ENCODE measurements around the gene MUC5B.

MUC5B gene

DNA sequence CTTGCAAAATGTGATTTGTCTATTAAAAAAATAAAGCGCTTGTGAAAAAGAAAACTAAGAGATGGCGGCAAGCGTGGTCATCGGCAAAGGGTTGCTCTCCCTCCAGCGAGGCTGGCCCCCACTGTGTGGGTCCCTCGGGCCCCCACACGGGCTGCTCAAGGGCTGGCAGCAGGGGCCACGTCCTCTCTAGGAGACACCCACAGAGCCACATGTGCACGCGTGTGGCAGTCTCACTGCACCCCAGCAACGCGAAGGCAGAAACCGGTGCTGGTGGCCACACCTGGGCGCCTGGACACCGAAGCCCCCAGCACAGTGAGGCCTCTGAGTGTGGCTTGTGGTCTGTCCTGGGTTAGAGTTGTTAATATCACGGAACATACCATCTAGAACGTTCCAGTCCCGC lies 52.2 kb downstream of the MUC5B start:
- Histone ChIP-seq H3K79me2 (no peaks in the 10 kb centered on the region), H3K4me1 (no peaks in the 10 kb centered on the region), H3K4me2 (ENCODE audit: low read length) (no peak overlapping the region), H3K9ac (no peak overlapping the region), H3K27me3 (ENCODE audit: control insufficient read depth, insufficient read depth, low read length) (no peaks in the 10 kb centered on the region), H3K27ac (no peak overlapping the region), H3K9me3 (ENCODE audit: control insufficient read depth, low read length) (no peaks in the 10 kb centered on the region), H3K36me3 (ENCODE audit: control insufficient read depth, insufficient read depth, low read length) (no peaks in the 10 kb centered on the region), H3K4me3 (ENCODE audit: low read depth, low read length) (no peak overlapping the region), H2AFZ (no peak overlapping the region)
- TF ChIP-seq, protein P1, sequence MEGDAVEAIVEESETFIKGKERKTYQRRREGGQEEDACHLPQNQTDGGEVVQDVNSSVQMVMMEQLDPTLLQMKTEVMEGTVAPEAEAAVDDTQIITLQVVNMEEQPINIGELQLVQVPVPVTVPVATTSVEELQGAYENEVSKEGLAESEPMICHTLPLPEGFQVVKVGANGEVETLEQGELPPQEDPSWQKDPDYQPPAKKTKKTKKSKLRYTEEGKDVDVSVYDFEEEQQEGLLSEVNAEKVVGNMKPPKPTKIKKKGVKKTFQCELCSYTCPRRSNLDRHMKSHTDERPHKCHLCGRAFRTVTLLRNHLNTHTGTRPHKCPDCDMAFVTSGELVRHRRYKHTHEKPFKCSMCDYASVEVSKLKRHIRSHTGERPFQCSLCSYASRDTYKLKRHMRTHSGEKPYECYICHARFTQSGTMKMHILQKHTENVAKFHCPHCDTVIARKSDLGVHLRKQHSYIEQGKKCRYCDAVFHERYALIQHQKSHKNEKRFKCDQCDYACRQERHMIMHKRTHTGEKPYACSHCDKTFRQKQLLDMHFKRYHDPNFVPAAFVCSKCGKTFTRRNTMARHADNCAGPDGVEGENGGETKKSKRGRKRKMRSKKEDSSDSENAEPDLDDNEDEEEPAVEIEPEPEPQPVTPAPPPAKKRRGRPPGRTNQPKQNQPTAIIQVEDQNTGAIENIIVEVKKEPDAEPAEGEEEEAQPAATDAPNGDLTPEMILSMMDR (IDR thresholded peaks at IDR 0.05), result no peak

DNA sequence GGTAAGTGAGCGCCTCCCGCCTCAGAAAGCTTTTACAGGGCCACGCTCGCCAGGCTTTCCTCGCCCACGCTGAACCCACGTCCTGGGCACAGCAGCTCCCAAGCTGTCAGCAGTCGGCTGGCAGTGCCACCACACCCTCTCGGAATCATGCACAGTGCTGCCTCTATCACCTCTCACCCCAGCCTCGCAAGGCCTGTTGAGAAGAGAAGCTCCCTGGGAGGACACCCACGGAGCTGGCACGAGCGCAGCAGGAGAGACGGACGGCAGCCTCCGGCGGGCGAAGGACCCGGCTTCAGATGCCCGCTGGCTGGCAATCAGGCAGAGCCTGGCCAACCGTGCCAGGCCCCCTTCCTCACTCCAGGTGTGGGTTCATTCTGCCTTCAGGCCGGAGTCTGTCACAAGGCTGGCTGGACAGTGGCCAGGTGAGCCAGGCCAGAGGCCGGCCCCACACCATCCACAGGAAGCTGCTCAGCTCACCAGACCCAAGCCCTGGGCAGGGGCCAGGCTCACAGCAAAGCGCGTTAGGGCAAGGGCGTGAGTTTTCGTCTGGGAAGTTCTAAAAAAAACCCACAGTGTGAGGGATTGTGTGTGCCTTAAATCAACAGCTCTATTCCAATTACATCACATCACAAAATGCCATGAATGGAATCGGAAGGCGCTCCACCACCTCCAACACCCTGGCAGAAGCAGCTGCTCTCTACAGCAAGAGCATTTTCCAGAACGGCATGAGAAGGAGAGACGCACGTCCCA lies 53.4 kb downstream of the MUC5B start:
- no peak overlapping the region for H3K4me3 ChIP-seq (ENCODE audit: low read depth, low read length)
- no peaks in the 10 kb centered on the region for H3K79me2 ChIP-seq
- no peak overlapping the region for H3K4me2 ChIP-seq (ENCODE audit: low read length)
- no peaks in the 10 kb centered on the region for H3K4me1 ChIP-seq
- H3K9ac ChIP-seq, result no peak overlapping the region
- H3K27ac ChIP-seq, result no peak overlapping the region
- H3K36me3 ChIP-seq (ENCODE audit: control insufficient read depth, insufficient read depth, low read length), result no peaks in the 10 kb centered on the region
- H2AFZ ChIP-seq, result no peak overlapping the region
- TF ChIP-seq, protein P1 (IDR thresholded peaks at IDR 0.05), result no peak
- H3K9me3 ChIP-seq (ENCODE audit: control insufficient read depth, low read length), result no peaks in the 10 kb centered on the region
- H3K27me3 ChIP-seq (ENCODE audit: control insufficient read depth, insufficient read depth, low read length), result no peaks in the 10 kb centered on the region

DNA sequence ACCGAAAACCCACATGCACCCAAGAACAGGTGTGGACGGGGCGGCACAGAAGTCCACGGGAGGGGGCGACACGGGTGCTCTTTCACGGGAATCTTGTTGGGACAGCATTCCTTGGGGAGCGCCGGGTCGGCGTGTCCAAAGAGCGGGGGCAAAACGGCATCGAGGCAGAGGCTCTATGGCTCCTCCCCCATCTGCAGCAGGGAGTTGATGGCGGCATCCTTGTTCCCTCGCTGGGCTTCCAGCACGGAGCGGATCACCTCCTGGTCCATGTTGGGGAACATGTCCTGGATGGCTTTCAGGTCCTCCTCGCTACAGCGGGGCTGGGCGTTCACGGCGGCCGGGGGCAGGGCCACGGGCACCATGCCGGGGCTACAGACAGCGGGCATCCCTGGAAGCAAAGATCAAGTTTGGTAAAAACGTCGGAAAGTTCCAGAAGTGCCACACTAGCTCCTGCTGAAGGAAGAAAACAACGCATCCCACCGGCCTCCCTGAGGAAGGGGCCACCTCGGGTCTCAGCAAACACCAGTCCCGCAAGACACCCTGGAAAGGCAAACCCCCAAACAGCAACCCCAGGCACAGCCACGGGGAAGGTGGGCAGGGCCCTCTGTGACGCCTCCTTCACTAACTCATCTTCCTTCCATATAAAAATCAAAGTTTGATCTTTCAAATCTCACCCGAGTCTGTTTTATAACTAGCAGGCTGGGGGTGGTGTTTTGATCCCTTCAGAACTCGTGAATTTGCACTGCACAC lies 54.2 kb downstream of the MUC5B start:
- Histone ChIP-seq H3K27ac (no peak overlapping the region), H3K4me1 (no peaks in the 10 kb centered on the region)
- TF ChIP-seq, protein P1 (IDR thresholded peaks at IDR 0.05), result no peak

DNA sequence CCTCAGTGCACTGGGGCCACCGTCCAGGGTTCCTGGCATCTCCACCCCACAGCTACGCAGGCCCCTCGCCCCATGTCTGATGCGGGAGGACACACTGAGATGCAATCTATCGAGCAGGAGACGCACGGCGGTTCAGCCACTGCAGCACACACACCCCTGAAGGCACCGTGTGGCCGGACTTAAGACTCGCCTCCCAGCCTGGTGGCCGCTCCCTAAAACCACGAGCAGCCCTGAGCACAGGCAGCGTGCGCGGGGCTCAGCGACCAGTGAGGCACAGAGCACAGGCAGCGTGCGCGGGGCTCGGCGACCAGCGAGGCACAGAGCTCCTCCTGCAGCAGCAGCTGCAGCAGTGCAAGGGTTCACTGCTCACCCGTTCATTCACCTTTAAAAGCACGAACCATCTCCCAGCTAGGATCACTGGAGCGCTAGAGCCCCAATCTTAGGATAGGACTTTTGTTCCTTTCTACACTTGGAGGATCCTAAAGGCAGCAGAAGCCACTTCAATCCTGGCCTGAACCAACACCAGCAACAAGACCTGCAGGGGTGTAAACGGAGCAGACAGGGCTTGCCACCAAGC lies 55.2 kb downstream of the MUC5B start:
- Histone ChIP-seq H3K36me3 (ENCODE audit: control insufficient read depth, insufficient read depth, low read length) (no peaks in the 10 kb centered on the region), H3K27ac (no peak overlapping the region)
- TF ChIP-seq, protein P1 (IDR thresholded peaks at IDR 0.05), result no peak

More for the DNA sequence above, 54.2 kb downstream of the MUC5B start:
- Histone ChIP-seq H2AFZ (no peak overlapping the region), H3K36me3 (ENCODE audit: control insufficient read depth, insufficient read depth, low read length) (no peaks in the 10 kb centered on the region), H3K9me3 (ENCODE audit: control insufficient read depth, low read length) (no peaks in the 10 kb centered on the region), H3K4me2 (ENCODE audit: low read length) (no peak overlapping the region), H3K4me3 (ENCODE audit: low read depth, low read length) (no peak overlapping the region), H3K79me2 (no peaks in the 10 kb centered on the region), H3K9ac (no peak overlapping the region), H3K27me3 (ENCODE audit: control insufficient read depth, insufficient read depth, low read length) (no peaks in the 10 kb centered on the region)

More for the DNA sequence above, 55.2 kb downstream of the MUC5B start:
- Histone ChIP-seq H2AFZ (no peak overlapping the region), H3K4me2 (ENCODE audit: low read length) (no peak overlapping the region), H3K4me1 (no peaks in the 10 kb centered on the region), H3K9ac (no peak overlapping the region), H3K79me2 (no peaks in the 10 kb centered on the region), H3K9me3 (ENCODE audit: control insufficient read depth, low read length) (no peaks in the 10 kb centered on the region), H3K4me3 (ENCODE audit: low read depth, low read length) (no peak overlapping the region), H3K27me3 (ENCODE audit: control insufficient read depth, insufficient read depth, low read length) (no peaks in the 10 kb centered on the region)
